ENCODE measurements around the gene ROR2.

DNA sequence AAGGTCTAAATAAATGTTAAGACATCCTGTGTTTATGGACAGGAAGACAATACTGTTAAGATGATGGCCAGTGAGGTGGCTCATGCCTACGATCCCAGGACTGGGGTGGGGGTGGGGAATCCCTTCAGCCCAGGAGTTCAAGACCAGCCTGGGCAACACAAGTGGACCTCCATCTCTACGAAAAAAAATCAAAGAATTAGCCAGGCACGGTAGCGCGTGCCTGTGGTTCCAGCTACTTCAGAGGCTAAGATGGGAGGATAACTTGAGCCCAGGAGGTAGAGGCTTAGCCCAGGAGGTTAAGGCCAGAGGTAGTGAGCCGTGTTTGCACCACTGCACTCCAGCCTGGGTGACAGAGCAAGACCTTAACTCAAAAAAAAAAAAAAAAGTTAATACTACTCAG lies 5.3 kb downstream of the ROR2 start:
- TF ChIP-seq ZFP3 (CRISPR knock-in tag; IDR thresholded peaks at IDR 0.05) (no peak), ZC3H10 (CRISPR knock-in tag; IDR thresholded peaks at IDR 0.05) (no peak)

Measured in SK-N-SH treated with all-trans-retinoic acid at 6 μM for 48 hours (cell line).